Stimulated activated naive CD8-positive, alpha-beta T cell treated with anti-CD3 and anti-CD28 coated beads, Interleukin-15, Interleukin-2, amounts not matched to agents 100 ng/mL and 50 ng/mL, for 24 hours (primary cell): ENCODE data around the gene LRRC40.

Experiments used
- H3K27ac Mint-ChIP-seq: one replicate; pipeline ENCODE4 v1.8.0; 2021; ENCODE audit warnings: mild to moderate bottlenecking, mixed read lengths
- H3K27me3 Mint-ChIP-seq: one replicate; pipeline ENCODE4 v1.8.0; 2021; ENCODE audit warnings: mixed read lengths
- H3K36me3 Mint-ChIP-seq: one replicate; pipeline ENCODE4 v1.8.0; 2021; ENCODE audit warnings: low read depth, mixed read lengths
- H3K4me1 Mint-ChIP-seq: one replicate; pipeline ENCODE4 v1.8.0; 2021; ENCODE audit warnings: low read depth, mixed read lengths
- H3K4me3 Mint-ChIP-seq: one replicate; pipeline ENCODE4 v1.8.0; 2021; ENCODE audit warnings: mild to moderate bottlenecking, mixed read lengths
- H3K9me3 Mint-ChIP-seq: one replicate; pipeline ENCODE4 v1.8.0; 2021; ENCODE audit warnings: mixed read lengths

LRRC40 gene

GRCh38 chr1:70205434-70206118 lies at the start of gene LRRC40:
TSS of gene LRRC40 (minus strand) at chr1:70205579. CDS start at chr1:70205540, 39 bp downstream.
- H3K4me1 Mint-ChIP-seq = peaks cover 75% of the 10 kb centered on the region
- H3K27ac Mint-ChIP-seq = peak within 1 kb of the TSS; percentile 96

GRCh38 chr1:70248729-70249128 lies 43.4 kb upstream of the LRRC40 start:
- H3K27me3 Mint-ChIP-seq = no peaks in the 10 kb centered on the region
- peak overlapping the region; percentile 67 for H3K27ac Mint-ChIP-seq
- no peak overlapping the region for H3K4me3 Mint-ChIP-seq
- H3K36me3 Mint-ChIP-seq = peaks cover 81% of the 10 kb centered on the region
- H3K9me3 Mint-ChIP-seq = no peaks in the 10 kb centered on the region
- peaks cover 25% of the 10 kb centered on the region for H3K4me1 Mint-ChIP-seq

More at GRCh38 chr1:70205434-70206118, at the start of gene LRRC40:
- Mint-ChIP-seq H3K36me3 (peaks cover 26% of the 10 kb centered on the region), H3K27me3 (no peaks in the 10 kb centered on the region), H3K9me3 (no peaks in the 10 kb centered on the region), H3K4me3 (peak within 1 kb of the TSS; percentile 98)

GRCh38 chr1:70247768-70248167 lies 42.4 kb upstream of the LRRC40 start:
- Mint-ChIP-seq H3K4me1 (peaks cover 25% of the 10 kb centered on the region), H3K36me3 (peaks cover 91% of the 10 kb centered on the region), H3K4me3 (no peak overlapping the region), H3K27me3 (no peaks in the 10 kb centered on the region), H3K27ac (no peak overlapping the region), H3K9me3 (no peaks in the 10 kb centered on the region)

GRCh38 chr1:70247122-70247521 lies 41.7 kb upstream of the LRRC40 start:
- H3K9me3 Mint-ChIP-seq = no peaks in the 10 kb centered on the region
- peaks cover 25% of the 10 kb centered on the region for H3K4me1 Mint-ChIP-seq
- no peak overlapping the region for H3K4me3 Mint-ChIP-seq
- H3K36me3 Mint-ChIP-seq = peaks cover 90% of the 10 kb centered on the region
- H3K27me3 Mint-ChIP-seq = no peaks in the 10 kb centered on the region
- peak overlapping the region; percentile 28 for H3K27ac Mint-ChIP-seq

- H3K27ac Mint-ChIP-seq = no peak overlapping the region
- H3K4me3 Mint-ChIP-seq = no peak overlapping the region
- H3K36me3 Mint-ChIP-seq = peaks cover 76% of the 10 kb centered on the region
- H3K9me3 Mint-ChIP-seq = no peaks in the 10 kb centered on the region
- no peaks in the 10 kb centered on the region for H3K27me3 Mint-ChIP-seq
- H3K4me1 Mint-ChIP-seq = no peaks in the 10 kb centered on the region
These were observed 34.6 kb upstream of the LRRC40 start for GRCh38 chr1:70239940-70240339.

- Mint-ChIP-seq H3K27me3 (no peaks in the 10 kb centered on the region), H3K27ac (no peak overlapping the region), H3K4me3 (no peak overlapping the region), H3K9me3 (no peaks in the 10 kb centered on the region), H3K4me1 (peaks cover 1% of the 10 kb centered on the region), H3K36me3 (peaks cover 71% of the 10 kb centered on the region)
These were observed 29.4 kb upstream of the LRRC40 start for GRCh38 chr1:70234733-70235132.

- Mint-ChIP-seq H3K4me1 (peaks cover 17% of the 10 kb centered on the region), H3K27ac (no peak overlapping the region), H3K36me3 (peaks cover 79% of the 10 kb centered on the region), H3K4me3 (no peak overlapping the region), H3K9me3 (no peaks in the 10 kb centered on the region), H3K27me3 (no peaks in the 10 kb centered on the region)
These were observed 26.1 kb upstream of the LRRC40 start for GRCh38 chr1:70231475-70231874.

GRCh38 chr1:70228670-70229069 lies 23.3 kb upstream of the LRRC40 start:
- H3K27me3 Mint-ChIP-seq = no peaks in the 10 kb centered on the region
- peaks cover 72% of the 10 kb centered on the region for H3K36me3 Mint-ChIP-seq
- no peak overlapping the region for H3K27ac Mint-ChIP-seq
- no peak overlapping the region for H3K4me3 Mint-ChIP-seq
- no peaks in the 10 kb centered on the region for H3K9me3 Mint-ChIP-seq
- H3K4me1 Mint-ChIP-seq = peaks cover 36% of the 10 kb centered on the region

- Mint-ChIP-seq H3K9me3 (no peaks in the 10 kb centered on the region), H3K4me3 (no peak overlapping the region), H3K36me3 (peaks cover 73% of the 10 kb centered on the region), H3K27ac (peak overlapping the region; percentile 9), H3K27me3 (no peaks in the 10 kb centered on the region), H3K4me1 (peaks cover 48% of the 10 kb centered on the region)
These were observed 22.1 kb upstream of the LRRC40 start for GRCh38 chr1:70227439-70227838.

- no peak overlapping the region for H3K27ac Mint-ChIP-seq
- H3K36me3 Mint-ChIP-seq = peaks cover 61% of the 10 kb centered on the region
- no peaks in the 10 kb centered on the region for H3K9me3 Mint-ChIP-seq
- H3K27me3 Mint-ChIP-seq = no peaks in the 10 kb centered on the region
- peak overlapping the region; percentile 37 for H3K4me3 Mint-ChIP-seq
- peaks cover 55% of the 10 kb centered on the region for H3K4me1 Mint-ChIP-seq
These were observed 19.6 kb upstream of the LRRC40 start for GRCh38 chr1:70224954-70225353.

GRCh38 chr1:70222716-70223235 lies 17.4 kb upstream of the LRRC40 start:
- peak overlapping the region; percentile 91 for H3K4me3 Mint-ChIP-seq
- peaks cover 53% of the 10 kb centered on the region for H3K4me1 Mint-ChIP-seq
- H3K27ac Mint-ChIP-seq = peak overlapping the region; percentile 92
- H3K36me3 Mint-ChIP-seq = peaks cover 43% of the 10 kb centered on the region
- no peaks in the 10 kb centered on the region for H3K9me3 Mint-ChIP-seq
- H3K27me3 Mint-ChIP-seq = no peaks in the 10 kb centered on the region

GRCh38 chr1:70221238-70222121 lies 16.1 kb upstream of the LRRC40 start, which contains the start of gene SRSF11:
TSS of gene SRSF11 (plus strand) at chr1:70221380. CDS start at chr1:70221637, 257 bp downstream.
- H3K4me3 Mint-ChIP-seq = peak within 1 kb of the TSS; percentile 91
- peak within 1 kb of the TSS; percentile 92 for H3K27ac Mint-ChIP-seq
- H3K4me1 Mint-ChIP-seq = peaks cover 40% of the 10 kb centered on the region
- H3K9me3 Mint-ChIP-seq = no peaks in the 10 kb centered on the region
- H3K27me3 Mint-ChIP-seq = no peaks in the 10 kb centered on the region
- peaks cover 46% of the 10 kb centered on the region for H3K36me3 Mint-ChIP-seq

GRCh38 chr1:70220517-70221237 lies 15.3 kb upstream of the LRRC40 start:
- H3K4me3 Mint-ChIP-seq = peak overlapping the region; percentile 91
- H3K27me3 Mint-ChIP-seq = no peaks in the 10 kb centered on the region
- peaks cover 52% of the 10 kb centered on the region for H3K36me3 Mint-ChIP-seq
- peak overlapping the region; percentile 92 for H3K27ac Mint-ChIP-seq
- H3K4me1 Mint-ChIP-seq = peaks cover 38% of the 10 kb centered on the region
- no peaks in the 10 kb centered on the region for H3K9me3 Mint-ChIP-seq

GRCh38 chr1:70220015-70220414 lies 14.6 kb upstream of the LRRC40 start:
- Mint-ChIP-seq H3K36me3 (peaks cover 56% of the 10 kb centered on the region), H3K4me3 (peak overlapping the region; percentile 57), H3K27me3 (no peaks in the 10 kb centered on the region), H3K4me1 (peaks cover 34% of the 10 kb centered on the region), H3K27ac (peak overlapping the region; percentile 75), H3K9me3 (no peaks in the 10 kb centered on the region)
